GM19438 (cell line): ENCODE results near the gene DOCK1.
"Not testable (repeated sequence)": the region's sequence is repeated elsewhere in the genome, so short reads cannot be mapped to it uniquely, and the experiment has no call there.

Experiments used
- ATAC-seq: cut with Tn5 transposase; IDR thresholded peaks from one replicate; pipeline ENCODE4 v1.9.1; 2021; ENCODE audit warnings: low read depth; ENCODE audit not compliant: unreplicated experiment

The DOCK1 gene

GRCh38 chr10:126902157-126902556 is 3.1 kb upstream of the DOCK1 start:
- no peak for ATAC-seq

GRCh38 chr10:126903656-126904360 is 1.4 kb upstream of the DOCK1 start:
- ATAC-seq = no peak

- no peak for ATAC-seq
These were observed 761 bp upstream of the DOCK1 start for GRCh38 chr10:126904516-126904817.

GRCh38 chr10:126905776-126906703 is 812 bp downstream of the DOCK1 start:
- no peak for ATAC-seq

GRCh38 chr10:126906704-126907422 is 1.6 kb downstream of the DOCK1 start:
- ATAC-seq = no peak

- no peak for ATAC-seq
These were observed 2.3 kb downstream of the DOCK1 start for GRCh38 chr10:126907423-126907970.

GRCh38 chr10:126908225-126908624 is 3.0 kb downstream of the DOCK1 start:
- ATAC-seq = no peak

- no peak for ATAC-seq
These were observed 3.5 kb downstream of the DOCK1 start for GRCh38 chr10:126908729-126909128.

- ATAC-seq = no peak
These were observed 3.9 kb downstream of the DOCK1 start for GRCh38 chr10:126909147-126909546.

GRCh38 chr10:126910196-126910595 is 5.0 kb downstream of the DOCK1 start:
- no peak for ATAC-seq

- ATAC-seq = no peak
These were observed 5.6 kb downstream of the DOCK1 start for GRCh38 chr10:126910798-126911197.

GRCh38 chr10:126911301-126911700 is 6.1 kb downstream of the DOCK1 start:
- no peak for ATAC-seq

- no peak for ATAC-seq
These were observed 8.1 kb downstream of the DOCK1 start for GRCh38 chr10:126913316-126913715.

GRCh38 chr10:126914561-126914960 is 9.3 kb downstream of the DOCK1 start:
- ATAC-seq = no peak

- ATAC-seq = not testable (repeated sequence)
These were observed 11.7 kb downstream of the DOCK1 start for GRCh38 chr10:126916952-126917351.

- ATAC-seq = no peak
These were observed 12.1 kb downstream of the DOCK1 start for GRCh38 chr10:126917375-126917774.

- no peak for ATAC-seq
These were observed 13.0 kb downstream of the DOCK1 start for GRCh38 chr10:126917975-126918908.

GRCh38 chr10:126919426-126919825 is 14.2 kb downstream of the DOCK1 start:
- no peak for ATAC-seq

- no peak for ATAC-seq
These were observed 15.9 kb downstream of the DOCK1 start for GRCh38 chr10:126921162-126921561.

GRCh38 chr10:126921974-126922525 is 16.8 kb downstream of the DOCK1 start:
- no peak for ATAC-seq
